Activated naive CD8-positive, alpha-beta T cell treated with anti-CD3 and anti-CD28 coated beads, Interleukin-2, amount 10 ng/mL, durations not matched to agents 7 days and 5 days (primary cell): ENCODE results near the gene LDLRAP1. TPM values are rescaled to one million over a fixed set of nuclear protein-coding genes. Genes with fewer than 3 reads are reported as not detected.
"Not testable (repeated sequence)": the region's sequence is repeated elsewhere in the genome, so short reads cannot be mapped to it uniquely, and the experiment has no call there.

ENCODE experiments used
- ATAC-seq: fragments of 150-1000 bp; cut with Tn5 transposase; one replicate; pipeline ENCODE4 v1.10.0; 2021; ENCODE audit warnings: low read depth, moderate library complexity
- POLR2A ChIA-PET: fragments of 350-600 bp; sonication (Branson Sonifier 250); formaldehyde crosslinking; loops from one replicate; lab custom pipeline; 2021; ENCODE audit warnings: antibody characterized with exemption; lab: Charles Lee
- DNase-seq: peaks from one replicate; pipeline ENCODE4 v3.0.0; 2021
- H3K27ac Mint-ChIP-seq: one replicate; pipeline ENCODE4 v1.8.0; 2022; ENCODE audit warnings: mild to moderate bottlenecking, mixed read lengths
- H3K27me3 Mint-ChIP-seq: one replicate; pipeline ENCODE4 v1.8.0; 2022; ENCODE audit warnings: mild to moderate bottlenecking, moderate library complexity, mixed read lengths
- H3K36me3 Mint-ChIP-seq: one replicate; pipeline ENCODE4 v1.8.0; 2021; ENCODE audit warnings: mild to moderate bottlenecking, mixed read lengths
- H3K4me1 Mint-ChIP-seq: one replicate; pipeline ENCODE4 v1.8.0; 2021; ENCODE audit warnings: mixed read lengths
- H3K4me3 Mint-ChIP-seq: one replicate; pipeline ENCODE4 v1.8.0; 2022; ENCODE audit warnings: mild to moderate bottlenecking, moderate library complexity, mixed read lengths
- H3K9me3 Mint-ChIP-seq: one replicate; pipeline ENCODE4 v1.8.0; 2021; ENCODE audit warnings: mixed read lengths
- total RNA-seq, 2 experiments: library from RNA; stranded (reverse); gene quantifications; one replicate each; pipeline ENCODE4 v1.2.3, GENCODE V29; 2021

Gene LDLRAP1
- total RNA-seq, 2 experiments from 2014 or later = 77.3 to 79.6 TPM

- peaks cover 3% of the 10 kb centered on the region for H3K4me1 Mint-ChIP-seq
- DNase-seq = no peak
- peaks cover 3% of the 10 kb centered on the region for H3K27me3 Mint-ChIP-seq
- no peak overlapping the region for H3K4me3 Mint-ChIP-seq
- H3K27ac Mint-ChIP-seq = no peak overlapping the region
- ATAC-seq = no peak
- POLR2A ChIA-PET = no interaction called here
- no peaks in the 10 kb centered on the region for H3K36me3 Mint-ChIP-seq
- no peaks in the 10 kb centered on the region for H3K9me3 Mint-ChIP-seq
Measured at GRCh38 chr1:25583519-25584370, 40.3 kb downstream of the LDLRAP1 start.

- Mint-ChIP-seq H3K36me3 (no peaks in the 10 kb centered on the region), H3K4me1 (peaks cover 4% of the 10 kb centered on the region), H3K9me3 (no peaks in the 10 kb centered on the region), H3K27me3 (peaks cover 3% of the 10 kb centered on the region), H3K4me3 (no peak overlapping the region), H3K27ac (no peak overlapping the region)
- POLR2A ChIA-PET = no interaction called here
- ATAC-seq (no peak), DNase-seq (no peak)
Measured at GRCh38 chr1:25586181-25586588, 42.8 kb downstream of the LDLRAP1 start.

GRCh38 chr1:25587290-25587689, 43.9 kb downstream of the LDLRAP1 start:
- no peak overlapping the region for H3K27ac Mint-ChIP-seq

GRCh38 chr1:25588224-25588623, 44.8 kb downstream of the LDLRAP1 start:
- H3K9me3 Mint-ChIP-seq, DNase-seq, H3K4me1 Mint-ChIP-seq, H3K4me3 Mint-ChIP-seq, H3K27me3 Mint-ChIP-seq, ATAC-seq, POLR2A ChIA-PET, H3K36me3 Mint-ChIP-seq, H3K27ac Mint-ChIP-seq: not testable (repeated sequence)

More at GRCh38 chr1:25587290-25587689, 43.9 kb downstream of the LDLRAP1 start:
- no peaks in the 10 kb centered on the region for H3K9me3 Mint-ChIP-seq
- POLR2A ChIA-PET = no interaction called here
- DNase-seq (no peak), ATAC-seq (no peak)
- no peak overlapping the region for H3K4me3 Mint-ChIP-seq
- H3K36me3 Mint-ChIP-seq = no peaks in the 10 kb centered on the region
- peaks cover 3% of the 10 kb centered on the region for H3K27me3 Mint-ChIP-seq
- peaks cover 4% of the 10 kb centered on the region for H3K4me1 Mint-ChIP-seq

- ATAC-seq, DNase-seq, H3K4me3 Mint-ChIP-seq, H3K27ac Mint-ChIP-seq, POLR2A ChIA-PET, H3K36me3 Mint-ChIP-seq, H3K27me3 Mint-ChIP-seq, H3K4me1 Mint-ChIP-seq, H3K9me3 Mint-ChIP-seq: not testable (repeated sequence)
Measured at GRCh38 chr1:25588786-25589185, 45.4 kb downstream of the LDLRAP1 start.

- Mint-ChIP-seq H3K27ac (no peak overlapping the region), H3K36me3 (no peaks in the 10 kb centered on the region)
- POLR2A ChIA-PET = no interaction called here
Measured at GRCh38 chr1:25590096-25590824, 46.9 kb downstream of the LDLRAP1 start.

GRCh38 chr1:25593861-25594260, 50.5 kb downstream of the LDLRAP1 start:
- POLR2A ChIA-PET = no interaction called here
- DNase-seq (no peak), ATAC-seq (no peak)
- H3K27me3 Mint-ChIP-seq = peaks cover 5% of the 10 kb centered on the region
- H3K9me3 Mint-ChIP-seq = peaks cover 1% of the 10 kb centered on the region
- no peak overlapping the region for H3K4me3 Mint-ChIP-seq
- no peak overlapping the region for H3K27ac Mint-ChIP-seq
- H3K4me1 Mint-ChIP-seq = peaks cover 2% of the 10 kb centered on the region
- peaks cover under 1% of the 10 kb centered on the region for H3K36me3 Mint-ChIP-seq

More at GRCh38 chr1:25590096-25590824, 46.9 kb downstream of the LDLRAP1 start:
- ATAC-seq = no peak
- Mint-ChIP-seq H3K4me1 (peaks cover 2% of the 10 kb centered on the region), H3K9me3 (no peaks in the 10 kb centered on the region), H3K27me3 (peaks cover 4% of the 10 kb centered on the region), H3K4me3 (no peak overlapping the region)
- DNase-seq = no peak

GRCh38 chr1:25594971-25595370, 51.6 kb downstream of the LDLRAP1 start:
- POLR2A ChIA-PET = interaction anchor here (1.6 kb wide), 1 partner anchor 18 kb away, joined by 3 read pairs; no protein-coding TSS in a partner anchor
- H3K9me3 Mint-ChIP-seq = peaks cover 4% of the 10 kb centered on the region
- no peak for ATAC-seq
- no peak for DNase-seq
- no peak overlapping the region for H3K4me3 Mint-ChIP-seq
- peaks cover 1% of the 10 kb centered on the region for H3K36me3 Mint-ChIP-seq
- peaks cover 9% of the 10 kb centered on the region for H3K27me3 Mint-ChIP-seq
- no peak overlapping the region for H3K27ac Mint-ChIP-seq
- H3K4me1 Mint-ChIP-seq = peaks cover 2% of the 10 kb centered on the region

- POLR2A ChIA-PET, DNase-seq: not testable (repeated sequence)
Measured at GRCh38 chr1:25596641-25597040, 53.2 kb downstream of the LDLRAP1 start.

GRCh38 chr1:25598879-25599278, 55.5 kb downstream of the LDLRAP1 start:
- DNase-seq (no peak), ATAC-seq (no peak)
- H3K4me1 Mint-ChIP-seq = no peaks in the 10 kb centered on the region
- H3K4me3 Mint-ChIP-seq = no peak overlapping the region
- POLR2A ChIA-PET = interaction anchor here (1.0 kb wide), 1 partner anchor 27 kb away, joined by 4 read pairs; no protein-coding TSS in a partner anchor
- no peak overlapping the region for H3K27ac Mint-ChIP-seq
- peaks cover 4% of the 10 kb centered on the region for H3K9me3 Mint-ChIP-seq
- H3K36me3 Mint-ChIP-seq = peaks cover 1% of the 10 kb centered on the region
- H3K27me3 Mint-ChIP-seq = peaks cover 8% of the 10 kb centered on the region

More at GRCh38 chr1:25596641-25597040, 53.2 kb downstream of the LDLRAP1 start:
- H3K36me3 Mint-ChIP-seq, H3K27ac Mint-ChIP-seq, H3K4me3 Mint-ChIP-seq, H3K9me3 Mint-ChIP-seq, ATAC-seq, H3K4me1 Mint-ChIP-seq: not testable (repeated sequence)
- peaks cover 10% of the 10 kb centered on the region for H3K27me3 Mint-ChIP-seq

- no peak overlapping the region for H3K27ac Mint-ChIP-seq
- ATAC-seq = no peak
- peaks cover 1% of the 10 kb centered on the region for H3K36me3 Mint-ChIP-seq
- POLR2A ChIA-PET = no interaction called here
- H3K4me1 Mint-ChIP-seq = no peaks in the 10 kb centered on the region
- H3K27me3 Mint-ChIP-seq = peaks cover 8% of the 10 kb centered on the region
- H3K9me3 Mint-ChIP-seq = peaks cover 4% of the 10 kb centered on the region
- no peak for DNase-seq
- no peak overlapping the region for H3K4me3 Mint-ChIP-seq
Measured at GRCh38 chr1:25599969-25600610, 56.7 kb downstream of the LDLRAP1 start.

GRCh38 chr1:25600971-25601699, 57.7 kb downstream of the LDLRAP1 start:
- H3K9me3 Mint-ChIP-seq, ATAC-seq, H3K4me1 Mint-ChIP-seq, H3K4me3 Mint-ChIP-seq, H3K36me3 Mint-ChIP-seq, DNase-seq, H3K27ac Mint-ChIP-seq, POLR2A ChIA-PET: not testable (repeated sequence)
- H3K27me3 Mint-ChIP-seq = peaks cover 10% of the 10 kb centered on the region
